ENCODE measurements around the gene C2CD4D. TPM values are rescaled to one million over a fixed set of nuclear protein-coding genes. Genes with fewer than 3 reads are reported as not detected.
A peak's percentile ranks its signal among the peaks of the same experiment; 100 is the strongest.
"Not testable (repeated sequence)": the region's sequence is repeated elsewhere in the genome, so short reads cannot be mapped to it uniquely, and the experiment has no call there.

C2CD4D gene
- total and polyA plus RNA-seq, 4 experiments from 2014 or later = 1.0 to 3.4 (median 1.5) TPM

DNA sequence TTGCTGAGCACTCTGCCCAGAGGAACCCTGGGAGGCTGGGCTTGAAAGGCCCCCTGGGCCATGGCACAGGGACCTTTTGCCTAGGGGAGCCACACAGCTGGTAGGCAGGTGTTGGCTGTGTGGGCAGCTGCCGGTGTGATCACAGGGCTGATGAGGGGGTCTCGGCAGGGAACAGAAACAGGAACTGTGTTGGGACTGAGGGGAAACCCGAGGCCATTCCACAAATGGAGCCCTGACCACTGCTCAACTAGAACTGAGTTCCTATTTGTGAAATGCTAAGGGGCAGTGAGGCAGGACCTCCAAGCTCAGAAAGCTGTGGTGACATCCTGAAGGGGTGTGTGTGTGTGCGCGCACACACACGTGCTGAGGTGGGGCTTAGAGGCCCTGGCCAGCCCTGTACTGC lies 20.3 kb upstream of the C2CD4D start:
- Mint-ChIP-seq H3K4me3 (no peak overlapping the region), H3K27me3 (no peaks in the 10 kb centered on the region), H3K9me3 (no peaks in the 10 kb centered on the region), H3K27ac (no peak overlapping the region), H3K4me1 (peaks cover 0 to 1% (median 0%) of the 10 kb centered on the region in 4 donors), H3K36me3 (no peaks in the 10 kb centered on the region)
- no peaks in the 10 kb centered on the region for H3K4me1 ChIP-seq (ENCODE audit: insufficient read depth, low read length)
- DNase-seq = no peak
- ChIA-PET CTCF (ENCODE audit: partially characterized antibody) (interaction anchor here (0.8 kb wide), 1 partner anchor 108 kb away, joined by 3 read pairs; no protein-coding TSS in a partner anchor), POLR2A (ENCODE audit: partially characterized antibody) (no interaction called here)
- H3K27ac ChIP-seq (ENCODE audit: low read depth, low read length) = no peak overlapping the region
- no peaks in the 10 kb centered on the region for H3K9me3 ChIP-seq (ENCODE audit: control insufficient read depth in 1 of 2, low read length in 2 of 2)
- no peaks in the 10 kb centered on the region for H3K27me3 ChIP-seq (ENCODE audit: insufficient read depth, low read length)
- no peaks in the 10 kb centered on the region for H3K36me3 ChIP-seq (ENCODE audit: insufficient read depth, low read length)
- intact Hi-C loops (cut with micrococcal nuclease) = no loop called here
- no peak overlapping the region for H3K4me3 ChIP-seq (ENCODE audit: low read length in 2 of 2)

DNA sequence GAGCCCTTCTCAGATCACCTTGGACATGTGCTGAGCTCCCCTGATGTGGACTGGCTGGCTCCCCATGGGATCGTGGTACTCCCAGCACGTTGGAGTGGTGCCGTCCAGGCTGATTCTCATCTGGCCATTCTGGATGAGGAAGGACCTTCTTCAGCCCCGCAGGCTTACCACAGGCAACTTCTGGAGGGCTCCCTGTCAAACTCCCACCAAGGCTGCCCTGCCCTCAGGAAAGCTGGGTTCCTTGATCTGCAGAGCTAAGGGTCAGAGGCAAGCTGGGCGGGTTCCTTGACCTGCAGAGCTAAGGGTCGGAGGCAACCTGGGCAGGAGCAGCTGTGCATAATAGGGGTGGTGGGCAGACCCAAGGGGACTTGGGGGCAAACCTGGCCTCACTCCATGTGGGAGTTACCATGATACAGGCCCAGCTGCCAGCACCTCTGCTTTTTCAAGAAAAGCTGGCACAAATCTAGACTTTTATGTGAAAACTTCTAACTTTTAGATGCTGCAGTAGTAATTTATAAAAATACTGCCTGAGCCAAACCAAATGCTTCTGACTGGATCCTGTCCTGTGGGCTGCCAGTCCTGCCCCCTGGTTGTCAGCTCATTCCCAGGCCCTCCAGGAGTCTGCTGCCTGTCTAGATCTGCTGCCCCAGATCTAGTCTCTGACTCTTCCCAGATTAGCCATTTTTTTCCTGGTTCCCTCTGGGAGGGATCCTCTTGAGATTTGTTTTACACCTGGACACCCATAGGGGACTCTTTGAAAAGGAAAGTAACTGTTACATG lies 19.5 kb upstream of the C2CD4D start:
- ChIA-PET CTCF (ENCODE audit: partially characterized antibody) (interaction anchor here (0.5 to 0.9 kb wide), 4 partner anchors 23 to 231 kb away, joined by 3 read pairs; no protein-coding TSS in a partner anchor), POLR2A (ENCODE audit: partially characterized antibody) (interaction anchor here (0.5 kb wide), 1 partner anchor 46 kb away, joined by 3 read pairs; no protein-coding TSS in a partner anchor)
- Mint-ChIP-seq H3K36me3 (no peaks in the 10 kb centered on the region), H3K4me1 (peaks cover 0 to 1% (median 0%) of the 10 kb centered on the region in 4 donors), H3K27ac (peak overlapping the region in 3 of 7 donors; percentile 24 to 57 (median 24)), H3K9me3 (no peaks in the 10 kb centered on the region), H3K27me3 (no peaks in the 10 kb centered on the region), H3K4me3 (no peak overlapping the region)
- H3K4me3 ChIP-seq (ENCODE audit: low read length in 2 of 2) = no peak overlapping the region
- H3K36me3 ChIP-seq (ENCODE audit: insufficient read depth, low read length) = no peaks in the 10 kb centered on the region
- no peak overlapping the region for H3K27ac ChIP-seq (ENCODE audit: low read depth, low read length)
- DNase-seq = no peak
- H3K27me3 ChIP-seq (ENCODE audit: insufficient read depth, low read length) = no peaks in the 10 kb centered on the region
- intact Hi-C loops (cut with micrococcal nuclease) = no loop called here
- no peaks in the 10 kb centered on the region for H3K9me3 ChIP-seq (ENCODE audit: control insufficient read depth in 1 of 2, low read length in 2 of 2)
- no peaks in the 10 kb centered on the region for H3K4me1 ChIP-seq (ENCODE audit: insufficient read depth, low read length)

- peak overlapping the region in 2 of 7 donors; percentile 52 to 57 for H3K27ac Mint-ChIP-seq
- no peak for DNase-seq
- CTCF ChIA-PET (ENCODE audit: partially characterized antibody) = interaction anchor here (0.5 to 2.0 kb wide), 3 partner anchors 12 to 230 kb away, joined by 3 to 5 read pairs (median 3); no protein-coding TSS in a partner anchor
Observed at GRCh38 chr1:151858030-151858746, 18.6 kb upstream of the C2CD4D start.

DNA sequence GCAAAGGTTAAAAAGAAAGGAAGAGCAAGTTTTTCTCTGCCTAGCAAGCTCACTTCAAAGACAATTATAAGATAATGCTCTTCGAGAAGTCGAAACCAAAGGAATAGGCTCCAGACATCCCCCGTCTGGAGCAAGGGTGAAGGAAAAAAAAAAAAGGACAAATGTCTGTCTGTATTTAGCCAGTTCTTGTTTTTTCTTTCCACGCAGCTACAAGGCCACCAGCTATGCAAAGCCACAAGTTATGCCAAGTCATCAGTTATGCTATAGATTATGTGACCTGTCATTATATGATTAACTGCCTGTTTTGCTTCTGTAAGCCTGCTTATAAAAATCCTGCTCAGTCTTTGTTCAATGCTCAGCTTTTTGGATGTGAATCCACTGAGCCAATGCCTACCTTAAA lies 16.3 kb upstream of the C2CD4D start:
- H3K9me3 ChIP-seq (ENCODE audit: control insufficient read depth in 1 of 2, low read length in 2 of 2) = no peaks in the 10 kb centered on the region
- no peaks in the 10 kb centered on the region for H3K27me3 ChIP-seq (ENCODE audit: insufficient read depth, low read length)
- intact Hi-C loops (cut with micrococcal nuclease) = no loop called here
- H3K27ac ChIP-seq (ENCODE audit: low read depth, low read length) = no peak overlapping the region
- ChIA-PET CTCF (ENCODE audit: partially characterized antibody) (no interaction called here), POLR2A (ENCODE audit: partially characterized antibody) (interaction anchor here (0.6 kb wide), 1 partner anchor 53 kb away, joined by 3 read pairs; no protein-coding TSS in a partner anchor)
- peaks cover 0 to 10% of the 10 kb centered on the region in 2 donors for H3K36me3 Mint-ChIP-seq
- no peak for DNase-seq
- H3K4me1 ChIP-seq (ENCODE audit: insufficient read depth, low read length) = no peaks in the 10 kb centered on the region
- no peaks in the 10 kb centered on the region for H3K27me3 Mint-ChIP-seq
- no peaks in the 10 kb centered on the region for H3K36me3 ChIP-seq (ENCODE audit: insufficient read depth, low read length)
- no peak overlapping the region for H3K4me3 ChIP-seq (ENCODE audit: low read length in 2 of 2)
- no peak overlapping the region for H3K4me3 Mint-ChIP-seq
- H3K9me3 Mint-ChIP-seq = no peaks in the 10 kb centered on the region
- no peak overlapping the region for H3K27ac Mint-ChIP-seq
- peaks cover 0 to 5% (median 1%) of the 10 kb centered on the region in 4 donors for H3K4me1 Mint-ChIP-seq

More at GRCh38 chr1:151858030-151858746, 18.6 kb upstream of the C2CD4D start:
- peaks cover 0 to 1% (median 0%) of the 10 kb centered on the region in 4 donors for H3K4me1 Mint-ChIP-seq
- Histone ChIP-seq H3K9me3 (ENCODE audit: control insufficient read depth in 1 of 2, low read length in 2 of 2) (no peaks in the 10 kb centered on the region), H3K4me3 (ENCODE audit: low read length in 2 of 2) (no peak overlapping the region), H3K27ac (ENCODE audit: low read depth, low read length) (no peak overlapping the region), H3K36me3 (ENCODE audit: insufficient read depth, low read length) (no peaks in the 10 kb centered on the region), H3K4me1 (ENCODE audit: insufficient read depth, low read length) (no peaks in the 10 kb centered on the region), H3K27me3 (ENCODE audit: insufficient read depth, low read length) (no peaks in the 10 kb centered on the region)
- POLR2A ChIA-PET (ENCODE audit: partially characterized antibody) = interaction anchor here (0.8 kb wide), 1 partner anchor 18 kb away, joined by 4 read pairs; no protein-coding TSS in a partner anchor
- no peak overlapping the region for H3K4me3 Mint-ChIP-seq
- intact Hi-C loops (cut with micrococcal nuclease) = no loop called here
- H3K9me3 Mint-ChIP-seq = no peaks in the 10 kb centered on the region
- peaks cover 0 to 3% of the 10 kb centered on the region in 2 donors for H3K36me3 Mint-ChIP-seq
- no peaks in the 10 kb centered on the region for H3K27me3 Mint-ChIP-seq

DNA sequence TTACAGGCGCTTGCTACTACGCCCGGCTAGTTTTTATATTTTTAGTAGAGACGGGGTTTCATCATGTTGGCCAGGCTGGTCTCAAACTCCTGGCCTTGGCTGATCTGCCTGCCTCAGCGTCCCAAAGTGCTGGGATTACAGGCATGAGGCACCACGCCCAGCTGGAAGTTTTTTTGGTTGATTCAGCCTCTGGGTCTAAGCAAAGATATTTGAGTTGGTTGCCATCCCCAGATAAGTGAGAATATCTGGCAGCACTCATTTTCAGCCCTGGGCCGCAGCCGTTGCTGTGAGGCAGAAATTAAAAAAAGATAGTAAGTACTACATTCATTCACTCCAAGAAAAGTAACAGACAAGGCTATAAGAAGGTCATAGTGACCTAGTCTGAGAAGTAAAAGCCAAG lies 15.9 kb upstream of the C2CD4D start:
- CTCF ChIA-PET (ENCODE audit: partially characterized antibody); DNase-seq; H3K4me1 ChIP-seq (ENCODE audit: insufficient read depth, low read length): not testable (repeated sequence)

DNA sequence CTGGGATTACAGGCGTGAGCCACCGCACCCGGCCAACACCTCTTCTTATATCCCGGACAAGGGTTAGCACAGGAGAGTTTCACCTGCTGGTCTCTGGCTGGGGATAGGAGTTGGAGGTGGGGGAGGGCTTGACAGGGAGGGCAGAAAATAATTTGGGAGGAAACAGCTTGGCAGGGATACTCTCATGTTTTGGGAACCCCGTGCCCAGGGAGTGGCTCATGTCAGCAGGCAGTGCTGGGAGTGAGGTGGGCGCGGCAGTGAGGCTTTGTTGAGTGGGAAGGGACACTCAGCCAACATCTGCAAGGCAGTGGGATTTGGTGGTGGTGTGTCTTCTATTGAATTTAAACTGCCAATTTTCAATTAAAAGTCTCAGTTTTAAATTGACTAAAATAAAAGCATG lies 15.0 kb upstream of the C2CD4D start:
- H3K36me3 Mint-ChIP-seq = peaks cover 4 to 12% of the 10 kb centered on the region in 2 donors
- intact Hi-C loops (cut with micrococcal nuclease) = no loop called here
- H3K27ac ChIP-seq (ENCODE audit: low read depth, low read length) = no peak overlapping the region
- no peaks in the 10 kb centered on the region for H3K9me3 ChIP-seq (ENCODE audit: control insufficient read depth in 1 of 2, low read length in 2 of 2)
- H3K9me3 Mint-ChIP-seq = no peaks in the 10 kb centered on the region
- H3K4me3 ChIP-seq (ENCODE audit: low read length in 2 of 2) = no peak overlapping the region
- H3K4me3 Mint-ChIP-seq = no peak overlapping the region
- H3K27ac Mint-ChIP-seq = no peak overlapping the region
- no peaks in the 10 kb centered on the region for H3K36me3 ChIP-seq (ENCODE audit: insufficient read depth, low read length)
- ChIA-PET CTCF (ENCODE audit: partially characterized antibody) (interaction anchor here (0.7 kb wide), 1 partner anchor 1118 kb away, joined by 3 read pairs; no protein-coding TSS in a partner anchor), POLR2A (ENCODE audit: partially characterized antibody) (no interaction called here)
- H3K4me1 ChIP-seq (ENCODE audit: insufficient read depth, low read length) = no peaks in the 10 kb centered on the region
- H3K27me3 ChIP-seq (ENCODE audit: insufficient read depth, low read length) = no peaks in the 10 kb centered on the region
- no peak for DNase-seq
- H3K27me3 Mint-ChIP-seq = no peaks in the 10 kb centered on the region
- peaks cover 0 to 5% (median 2%) of the 10 kb centered on the region in 4 donors for H3K4me1 Mint-ChIP-seq

More for the DNA sequence above, 15.9 kb upstream of the C2CD4D start:
- H3K27me3 ChIP-seq (ENCODE audit: insufficient read depth, low read length); H3K4me1 Mint-ChIP-seq; POLR2A ChIA-PET (ENCODE audit: partially characterized antibody); intact Hi-C loops (cut with micrococcal nuclease); H3K27me3 Mint-ChIP-seq; H3K27ac Mint-ChIP-seq; H3K9me3 Mint-ChIP-seq; H3K9me3 ChIP-seq (ENCODE audit: control insufficient read depth in 1 of 2, low read length in 2 of 2); H3K36me3 ChIP-seq (ENCODE audit: insufficient read depth, low read length); H3K4me3 ChIP-seq (ENCODE audit: low read length in 2 of 2); H3K4me3 Mint-ChIP-seq; H3K27ac ChIP-seq (ENCODE audit: low read depth, low read length): not testable (repeated sequence)
- peaks cover under 1 to 12% of the 10 kb centered on the region in 2 donors for H3K36me3 Mint-ChIP-seq

DNA sequence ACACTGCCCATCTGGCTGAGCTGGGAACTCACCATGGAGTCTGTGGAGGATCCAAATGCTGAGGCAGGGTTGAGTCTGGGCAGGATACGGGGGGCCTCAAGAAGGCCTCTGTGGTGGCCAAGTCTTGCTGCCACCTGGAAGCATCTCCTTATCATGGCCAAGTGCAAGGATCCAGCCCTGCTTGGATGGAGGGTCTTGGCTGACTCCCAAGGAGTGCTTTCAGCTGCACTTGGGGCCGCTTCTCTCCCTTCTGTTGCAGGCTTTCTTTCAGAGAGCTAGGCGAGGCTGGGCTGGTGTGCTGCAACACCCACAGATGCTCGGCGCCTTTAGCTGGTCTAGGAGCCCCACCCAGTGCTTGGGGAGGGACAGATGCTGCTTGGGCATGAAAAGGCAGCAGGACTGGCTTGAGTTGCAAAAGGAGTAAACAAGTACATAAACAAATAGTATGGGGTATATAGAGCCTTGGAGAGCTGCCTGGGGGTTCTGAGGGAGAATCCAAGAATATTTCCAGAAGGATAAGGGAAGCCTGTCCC lies 13.9 kb upstream of the C2CD4D start, which contains the start of gene THEM5:
TSS of gene THEM5 (minus strand) at position 302 of the 533 bp plus-strand sequence. CDS start at position 155, 147 bp downstream.
- DNase-seq = no peak
- Mint-ChIP-seq H3K4me3 (no peak within 1 kb of the TSS), H3K36me3 (peaks cover 6 to 12% of the 10 kb centered on the region in 2 donors), H3K9me3 (no peaks in the 10 kb centered on the region), H3K4me1 (peaks cover 0 to 10% (median 7%) of the 10 kb centered on the region in 4 donors), H3K27me3 (no peaks in the 10 kb centered on the region), H3K27ac (peak within 1 kb of the TSS in 1 of 7 donors; percentile 56)
- ChIA-PET POLR2A (ENCODE audit: partially characterized antibody) (no interaction called here), CTCF (ENCODE audit: partially characterized antibody) (no interaction called here)
- intact Hi-C loops (cut with micrococcal nuclease) = no loop called here
- Histone ChIP-seq H3K4me1 (ENCODE audit: insufficient read depth, low read length) (peaks cover under 1% of the 10 kb centered on the region), H3K4me3 (ENCODE audit: low read length in 2 of 2) (no peak within 1 kb of the TSS), H3K9me3 (ENCODE audit: control insufficient read depth in 1 of 2, low read length in 2 of 2) (no peaks in the 10 kb centered on the region), H3K27me3 (ENCODE audit: insufficient read depth, low read length) (no peaks in the 10 kb centered on the region), H3K36me3 (ENCODE audit: insufficient read depth, low read length) (no peaks in the 10 kb centered on the region), H3K27ac (ENCODE audit: low read depth, low read length) (no peak within 1 kb of the TSS)
